ENCODE data around the gene DHRSX. TPM values are rescaled to one million over a fixed set of nuclear protein-coding genes. Genes with fewer than 3 reads are reported as not detected.

Gene DHRSX
- total and polyA plus RNA-seq, 2 of the 13 experiments (the other 11 are each of a cell fraction or from before 2014, with no cell fraction given) = 15.5 to 24.3 TPM

GRCh38 chrX:2500091-2500802 lies 529 bp downstream of the DHRSX start (continued):
- TF ChIP-seq ZSCAN9 (CRISPR knock-in tag; IDR thresholded peaks at IDR 0.05; ENCODE audit: borderline replicate concordance) (no peak), MNT (IDR thresholded peaks at IDR 0.05) (no peak), ZNF407 (CRISPR knock-in tag; IDR thresholded peaks at IDR 0.05; ENCODE audit: not compliant biosample characterization) (no peak), ZNF891 (CRISPR knock-in tag; IDR thresholded peaks at IDR 0.05) (0 out of 2 replicates have a peak, but pooled peaks have one; percentile 29), ZNF775 (CRISPR knock-in tag; IDR thresholded peaks at IDR 0.05; ENCODE audit: borderline replicate concordance) (no peak), RAD21 (CRISPR knock-in tag; IDR thresholded peaks at IDR 0.05) (peak; percentile 49; the same call in 1 of the 2 replicates), ZNF770 (CRISPR knock-in tag; IDR thresholded peaks at IDR 0.05) (no peak), AKNA (CRISPR knock-in tag; IDR thresholded peaks at IDR 0.05; ENCODE audit: borderline replicate concordance) (peak; percentile 49; the same call in 1 of the 2 replicates), GATAD1 (CRISPR knock-in tag; IDR thresholded peaks at IDR 0.05) (no peak), ZNF326 (CRISPR knock-in tag; IDR thresholded peaks at IDR 0.05; ENCODE audit: borderline replicate concordance) (no peak)

Data from HepG2 (cell line).